Fibroblast of pulmonary artery (primary cell): ENCODE data around the gene CLDND2.
"Not testable (repeated sequence)": the region's sequence is repeated elsewhere in the genome, so short reads cannot be mapped to it uniquely, and the experiment has no call there.

Experiments
- DNase-seq: peaks from one replicate; pipeline ENCODE4 v3.0.0-alpha.2; 2010; ENCODE audit warnings: low read depth
- H3K4me3 ChIP-seq: replicated peaks from 2 replicates; pipeline ENCODE4 v1.5.1; 2011; ENCODE audit warnings: low read depth, mild to moderate bottlenecking, control low read depth, low read length, moderate library complexity
- TF ChIP-seq, protein P1 (sequence below): IDR thresholded peaks from 2 replicates; pipeline ENCODE4 v1.5.1; 2011; ENCODE audit warnings: mild to moderate bottlenecking, control low read depth, low read length, inconsistent platforms; ENCODE audit errors: missing control alignments

CLDND2 gene

DNA sequence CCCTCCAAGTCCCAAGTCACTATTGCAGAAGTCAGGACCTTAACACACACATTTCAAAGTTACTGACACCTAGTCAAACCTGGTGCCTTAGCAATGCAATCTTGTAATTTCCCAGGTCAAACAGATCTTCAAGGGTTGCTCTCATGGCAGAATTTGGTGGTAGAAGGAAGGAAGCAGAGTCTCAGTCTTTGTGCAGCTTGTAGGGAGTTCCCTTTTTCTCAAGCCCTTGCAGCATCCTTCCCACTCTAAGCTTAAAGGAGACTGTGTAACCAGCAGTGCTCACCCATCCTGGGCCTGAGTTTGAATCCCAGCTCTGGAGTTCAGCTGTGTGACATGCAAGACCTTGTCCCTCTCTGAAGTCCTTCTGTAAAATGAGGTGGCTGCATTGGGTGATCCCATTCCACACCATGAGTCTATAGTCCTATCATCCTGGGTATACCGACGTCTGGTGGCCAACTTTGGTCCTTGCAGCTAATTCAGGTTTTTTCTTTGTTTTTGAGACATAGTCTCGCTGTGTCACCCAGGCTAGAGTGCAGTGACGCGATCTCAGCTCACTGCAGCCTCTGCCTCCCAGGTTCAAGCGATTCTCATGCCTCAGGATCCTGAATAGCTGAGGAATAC lies 38.8 kb upstream of the CLDND2 start:
- peak; percentile 39 for DNase-seq
- TF ChIP-seq, protein P1, sequence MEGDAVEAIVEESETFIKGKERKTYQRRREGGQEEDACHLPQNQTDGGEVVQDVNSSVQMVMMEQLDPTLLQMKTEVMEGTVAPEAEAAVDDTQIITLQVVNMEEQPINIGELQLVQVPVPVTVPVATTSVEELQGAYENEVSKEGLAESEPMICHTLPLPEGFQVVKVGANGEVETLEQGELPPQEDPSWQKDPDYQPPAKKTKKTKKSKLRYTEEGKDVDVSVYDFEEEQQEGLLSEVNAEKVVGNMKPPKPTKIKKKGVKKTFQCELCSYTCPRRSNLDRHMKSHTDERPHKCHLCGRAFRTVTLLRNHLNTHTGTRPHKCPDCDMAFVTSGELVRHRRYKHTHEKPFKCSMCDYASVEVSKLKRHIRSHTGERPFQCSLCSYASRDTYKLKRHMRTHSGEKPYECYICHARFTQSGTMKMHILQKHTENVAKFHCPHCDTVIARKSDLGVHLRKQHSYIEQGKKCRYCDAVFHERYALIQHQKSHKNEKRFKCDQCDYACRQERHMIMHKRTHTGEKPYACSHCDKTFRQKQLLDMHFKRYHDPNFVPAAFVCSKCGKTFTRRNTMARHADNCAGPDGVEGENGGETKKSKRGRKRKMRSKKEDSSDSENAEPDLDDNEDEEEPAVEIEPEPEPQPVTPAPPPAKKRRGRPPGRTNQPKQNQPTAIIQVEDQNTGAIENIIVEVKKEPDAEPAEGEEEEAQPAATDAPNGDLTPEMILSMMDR: peak; percentile 56
- no peak overlapping the region for H3K4me3 ChIP-seq

DNA sequence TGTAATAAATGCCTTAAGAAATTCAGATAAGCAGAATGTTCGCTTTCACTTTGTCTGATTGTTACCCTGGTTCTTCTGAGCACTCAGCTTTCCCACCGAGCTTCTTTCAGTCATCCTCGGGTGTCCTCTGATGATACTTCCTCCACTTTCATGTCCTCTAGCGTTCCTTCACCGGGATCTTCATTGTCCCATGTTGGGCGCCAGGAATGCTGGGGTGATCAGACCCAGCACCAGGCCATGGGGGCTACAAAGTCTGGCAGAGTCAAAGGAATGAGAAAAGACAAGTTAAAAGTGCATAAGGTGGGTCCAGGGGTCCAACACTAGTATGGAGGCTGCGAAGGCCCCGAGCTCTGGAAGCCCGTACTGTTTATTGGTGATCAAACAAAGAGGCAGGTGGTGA lies 33.3 kb upstream of the CLDND2 start:
- DNase-seq: no peak
- TF ChIP-seq, protein P1: no peak
- H3K4me3 ChIP-seq: no peak overlapping the region

DNA sequence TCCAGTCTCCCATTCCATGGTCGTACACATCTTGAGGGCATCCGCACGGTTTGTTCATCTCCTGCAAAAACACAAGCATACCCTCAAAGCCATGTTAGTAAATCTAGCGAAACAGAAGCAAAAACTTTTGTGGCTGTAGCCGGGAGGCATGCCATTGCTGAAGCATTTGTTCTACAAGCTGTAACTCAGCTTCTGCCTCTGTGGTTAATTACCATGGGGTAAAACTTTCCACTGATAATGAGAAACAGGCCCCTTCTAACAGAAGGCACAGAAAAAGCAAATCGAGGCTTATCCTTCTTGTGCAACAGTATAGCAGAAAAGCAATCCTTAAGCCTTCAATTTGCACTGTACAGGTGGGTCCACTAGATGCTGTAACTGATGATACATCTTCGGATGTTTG lies 31.1 kb upstream of the CLDND2 start:
- not testable (repeated sequence) for H3K4me3 ChIP-seq, DNase-seq

DNA sequence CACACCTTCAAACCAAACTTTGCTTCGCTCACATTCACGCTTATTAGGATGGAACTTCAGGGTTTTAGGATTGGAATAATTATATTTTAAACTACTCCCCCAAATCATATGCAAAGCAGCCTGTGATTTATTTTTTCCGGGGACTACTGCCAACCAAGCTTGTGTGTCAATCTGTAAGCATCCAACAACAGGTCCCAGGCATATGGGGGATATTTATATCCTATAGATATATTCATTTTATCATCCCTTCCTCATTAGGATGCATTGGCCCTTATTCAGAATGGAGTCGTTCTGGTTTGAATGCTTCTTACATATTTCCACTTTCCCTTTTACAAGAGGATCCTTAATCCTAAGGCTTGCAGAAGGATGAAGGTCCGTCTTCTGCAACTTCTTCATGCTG lies 30.4 kb upstream of the CLDND2 start:
- TF ChIP-seq, protein P1: no peak
- DNase-seq: no peak
- no peak overlapping the region for H3K4me3 ChIP-seq

DNA sequence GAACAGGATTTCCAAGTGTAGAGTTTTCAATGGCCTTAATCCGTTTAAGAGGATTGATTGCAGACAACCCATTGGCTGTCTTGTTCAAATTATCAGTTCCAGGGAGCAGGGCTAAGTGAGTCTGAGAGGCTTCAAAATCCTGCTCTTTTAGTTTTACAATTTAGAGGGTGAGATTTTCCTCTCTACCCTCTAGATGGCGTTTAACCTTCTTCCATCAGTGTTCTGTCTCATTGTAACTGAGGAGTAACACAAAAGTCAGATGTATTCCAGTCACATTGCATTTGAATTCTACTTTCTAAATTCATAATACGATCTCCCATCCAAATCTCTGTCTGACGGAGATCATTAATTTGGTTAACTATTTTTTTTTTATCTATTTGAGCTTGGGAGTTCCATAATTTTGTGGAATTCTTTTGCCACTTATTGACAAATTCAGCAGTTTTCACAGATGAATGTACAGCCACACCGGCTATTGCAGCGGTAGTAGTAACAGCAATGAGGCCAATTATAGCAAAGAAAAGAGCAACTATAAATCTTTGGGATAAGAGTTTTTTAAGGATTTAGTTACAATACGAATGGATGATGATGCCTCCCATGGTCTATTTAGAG lies 29.4 kb upstream of the CLDND2 start:
- H3K4me3 ChIP-seq: no peak overlapping the region
- TF ChIP-seq, protein P1: peak; percentile 69
- peak; percentile 37 for DNase-seq

DNA sequence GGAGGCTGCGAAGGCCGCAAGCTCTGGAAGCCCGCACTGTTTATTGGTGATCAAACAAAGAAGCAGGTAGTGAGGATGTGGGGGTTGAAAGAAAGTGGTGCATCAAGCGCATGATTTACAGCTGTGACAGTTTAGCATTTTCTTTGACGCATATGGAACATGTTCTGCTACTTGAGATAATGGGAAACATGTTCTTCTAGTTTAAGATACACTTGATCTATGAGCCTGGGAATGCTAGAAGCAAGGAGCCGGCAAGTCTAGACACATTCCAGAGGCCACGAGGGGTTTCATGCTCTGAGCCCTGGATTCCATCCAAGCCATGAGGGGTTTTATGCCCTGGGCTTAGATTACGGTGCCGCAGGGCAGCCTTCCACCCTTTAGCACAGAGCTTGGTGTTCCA lies 28.6 kb upstream of the CLDND2 start:
- not testable (repeated sequence) for H3K4me3 ChIP-seq, DNase-seq

DNA sequence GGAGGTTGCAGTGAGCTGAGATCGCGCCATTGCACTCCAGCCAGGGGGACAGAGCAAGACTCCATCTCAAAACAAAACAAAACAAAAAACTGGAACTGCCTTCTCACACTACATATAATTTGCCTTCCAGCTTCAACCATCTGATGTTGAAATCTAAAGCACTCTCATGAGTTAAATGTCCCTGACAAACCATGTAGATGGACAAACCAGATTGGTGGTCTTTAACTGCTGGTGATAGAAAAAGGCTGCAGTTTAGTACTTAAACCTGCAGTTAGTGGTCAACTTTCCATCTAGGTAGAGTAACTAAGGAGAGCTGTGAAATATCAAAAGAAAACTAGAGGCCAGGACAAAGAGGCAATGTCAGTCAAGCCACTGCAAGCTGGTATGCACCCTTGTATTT lies 27.4 kb upstream of the CLDND2 start:
- TF ChIP-seq, protein P1: no peak
- H3K4me3 ChIP-seq: no peak overlapping the region
- DNase-seq: no peak

DNA sequence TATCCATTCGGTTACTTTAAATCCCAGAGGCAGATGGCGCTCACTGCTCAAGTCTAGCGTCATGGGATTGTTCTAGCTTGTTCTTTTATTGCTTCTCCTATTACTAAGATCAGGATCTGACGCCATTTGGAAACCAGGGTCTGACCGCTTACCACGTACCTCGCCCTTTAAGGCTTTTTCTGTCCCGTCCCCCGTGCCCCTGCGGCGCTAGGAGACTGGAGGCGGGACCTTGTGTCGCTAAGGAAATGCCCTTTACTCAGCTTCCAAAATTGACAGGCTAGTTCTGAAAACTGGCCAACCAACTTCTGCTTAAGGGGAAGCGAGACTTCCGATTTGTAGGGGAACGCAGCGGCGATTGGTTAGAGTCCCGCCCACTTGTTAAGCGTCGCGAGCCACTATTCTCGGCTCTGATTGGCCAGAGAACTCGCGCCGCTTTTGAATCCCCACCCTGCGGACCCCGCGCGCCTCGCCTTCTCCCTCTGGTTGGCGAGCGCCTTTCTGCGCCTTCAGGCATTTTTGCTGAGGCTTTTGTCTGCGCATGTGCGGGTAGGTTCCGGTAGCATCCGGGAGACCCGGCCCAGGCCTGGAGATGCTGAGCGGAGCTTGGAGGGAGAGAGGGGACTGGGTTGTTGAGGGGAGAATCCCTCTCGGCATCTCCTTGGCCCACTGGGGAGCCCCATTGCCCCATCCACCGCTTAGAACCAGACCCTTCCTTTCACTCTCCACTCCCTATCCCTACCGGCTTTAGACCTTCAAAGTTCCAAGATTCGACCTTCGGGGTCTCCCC lies 25.4 kb upstream of the CLDND2 start:
- peak; percentile 99 for DNase-seq
- TF ChIP-seq, protein P1: no peak
- peak overlapping the region; percentile 53 for H3K4me3 ChIP-seq
